K562 (cell line): ENCODE data around the gene ACY1. TPM values are rescaled to one million over a fixed set of nuclear protein-coding genes. Genes with fewer than 3 reads are reported as not detected.

Experiments used
- E2F4 ChIP-seq: sonication (generic); formaldehyde crosslinking; IDR thresholded peaks from 2 replicates; pipeline ENCODE4 v1.8.0; 2022; ENCODE audit warnings: mild to moderate bottlenecking, low read depth, missing genetic modification reagents
- EGR1 ChIP-seq: fragments of 450-650 bp; conservative IDR thresholded peaks from 2 replicates; pipeline ENCODE4 v1.6.1; 2017; ENCODE audit warnings: mild to moderate bottlenecking
- FOXP1 ChIP-seq: sonication (generic); formaldehyde crosslinking; IDR thresholded peaks from 2 replicates; pipeline ENCODE4 v1.8.0; 2022; ENCODE audit warnings: mild to moderate bottlenecking, missing genetic modification reagents
- MEF2A ChIP-seq: IDR thresholded peaks from 2 replicates; pipeline ENCODE4 v1.6.1; 2011; ENCODE audit warnings: low read depth, mild to moderate bottlenecking, low read length, moderate library complexity; ENCODE audit not compliant: control insufficient read depth
- NFYB ChIP-seq: IDR thresholded peaks from 2 replicates; pipeline ENCODE4 v1.6.1; 2011; ENCODE audit warnings: mild to moderate bottlenecking, moderate library complexity; ENCODE audit not compliant: insufficient read length; ENCODE audit errors: extremely low read depth
- NKRF ChIP-seq: fragments of 450-650 bp; IDR thresholded peaks from 2 replicates; pipeline ENCODE4 v1.6.1; 2016; ENCODE audit warnings: borderline replicate concordance
- PCBP2 ChIP-seq: fragments of 200-400 bp; formaldehyde crosslinking; IDR thresholded peaks from 2 replicates; pipeline ENCODE4 v1.6.1; 2018; ENCODE audit warnings: low read length, low read depth, mild to moderate bottlenecking, moderate library complexity; ENCODE audit not compliant: poor library complexity, severe bottlenecking
- RB1 ChIP-seq: fragments of 450-650 bp; IDR thresholded peaks from 2 replicates; pipeline ENCODE4 v1.6.1; 2017; ENCODE audit warnings: low read depth, mild to moderate bottlenecking
- RNF2 ChIP-seq: sonication (generic); IDR thresholded peaks from 2 replicates; pipeline ENCODE4 v1.6.1; 2016
- STAG1 ChIP-seq: sonication (generic); formaldehyde crosslinking; IDR thresholded peaks from 2 replicates; pipeline ENCODE4 v1.5.0; 2020; ENCODE audit warnings: missing genetic modification reagents, borderline replicate concordance
- ZNF280A ChIP-seq: fragments of 450-650 bp; IDR thresholded peaks from 2 replicates; pipeline ENCODE4 v1.6.1; 2018; ENCODE audit warnings: mild to moderate bottlenecking, low read depth; ENCODE audit not compliant: partially characterized antibody
- ZNF316 ChIP-seq: fragments of 450-650 bp; IDR thresholded peaks from 2 replicates; pipeline ENCODE4 v1.6.1; 2016
- ZNF518B ChIP-seq: fragments of 250-450 bp; sonication (Bioruptor Pico); IDR thresholded peaks from 2 replicates; pipeline ENCODE4 v1.5.0; 2021; ENCODE audit warnings: mild to moderate bottlenecking, moderate library complexity
- polyA plus RNA-seq, 8 experiments: library from polyadenylated mRNA; depleted of rRNA in 4 of 8; stranded (reverse) in 5 of 8; unstranded in 3 of 8; fragments of >200 nt; fragmentation: Nextera tagmentation in 2 of 8; fragmentation: Illumina TruSeq in 1 of 8; extraction: Ambion mirVana in 2 of 8; extraction: Trizol in 1 of 8; gene quantifications; 2 replicates each; pipeline versions ENCODE4 v1.2.1 to v1.2.3, GENCODE V29; 2011 to 2014; ENCODE audit warnings: inconsistent platforms in 1 of 8, missing spikeins in 1 of 8
- total RNA-seq, 7 experiments: library from RNA; depleted of rRNA in 6 of 7; stranded (reverse); fragments of >200 nt in 6 of 7; fragmentation: Illumina TruSeq in 2 of 7; extraction: Trizol in 2 of 7; gene quantifications; 2 replicates each; pipeline versions ENCODE4 v1.2.1 to v1.2.3, GENCODE V29; 2011 to 2021; ENCODE audit warnings: low replicate concordance in 1 of 7
- TF ChIP-seq, protein P1 (sequence below): conservative IDR thresholded peaks from 2 replicates; pipeline ENCODE4 v1.6.1; 2011; ENCODE audit warnings: low read depth, mild to moderate bottlenecking, low read length; ENCODE audit not compliant: control insufficient read depth
- TF ChIP-seq, protein P2 (sequence below): IDR thresholded peaks from 2 replicates; pipeline ENCODE4 v1.6.1; 2012; ENCODE audit warnings: low read depth, low read length, improper control_type of control experiment, borderline replicate concordance

The ACY1 gene
- total and polyA plus RNA-seq, 9 of the 15 experiments (the other 6 are each of a cell fraction or from before 2014, with no cell fraction given) = 70.7 to 195 (median 123) TPM

GRCh38 chr3:51941798-51942602 is 41.3 kb upstream of the ACY1 start, which contains the start of the genes PARP3 and RRP9 (continued):
- TF ChIP-seq MEF2A = no peak
- no peak for TF ChIP-seq ZNF316
- 0 out of 2 replicates have a peak, but pooled peaks have one; percentile 41 for TF ChIP-seq RNF2
- TF ChIP-seq NKRF = peak; percentile 98
- TF ChIP-seq FOXP1 = no peak
- TF ChIP-seq, protein P1, sequence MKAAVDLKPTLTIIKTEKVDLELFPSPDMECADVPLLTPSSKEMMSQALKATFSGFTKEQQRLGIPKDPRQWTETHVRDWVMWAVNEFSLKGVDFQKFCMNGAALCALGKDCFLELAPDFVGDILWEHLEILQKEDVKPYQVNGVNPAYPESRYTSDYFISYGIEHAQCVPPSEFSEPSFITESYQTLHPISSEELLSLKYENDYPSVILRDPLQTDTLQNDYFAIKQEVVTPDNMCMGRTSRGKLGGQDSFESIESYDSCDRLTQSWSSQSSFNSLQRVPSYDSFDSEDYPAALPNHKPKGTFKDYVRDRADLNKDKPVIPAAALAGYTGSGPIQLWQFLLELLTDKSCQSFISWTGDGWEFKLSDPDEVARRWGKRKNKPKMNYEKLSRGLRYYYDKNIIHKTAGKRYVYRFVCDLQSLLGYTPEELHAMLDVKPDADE = peak; percentile 80
- no peak for TF ChIP-seq EGR1
- no peak for TF ChIP-seq ZNF518B
- TF ChIP-seq RB1 = peak; percentile 80
- TF ChIP-seq E2F4 (CRISPR knock-in tag) = no peak
- no peak for TF ChIP-seq ZNF280A
- TF ChIP-seq PCBP2 = no peak
- TF ChIP-seq, protein P2, sequence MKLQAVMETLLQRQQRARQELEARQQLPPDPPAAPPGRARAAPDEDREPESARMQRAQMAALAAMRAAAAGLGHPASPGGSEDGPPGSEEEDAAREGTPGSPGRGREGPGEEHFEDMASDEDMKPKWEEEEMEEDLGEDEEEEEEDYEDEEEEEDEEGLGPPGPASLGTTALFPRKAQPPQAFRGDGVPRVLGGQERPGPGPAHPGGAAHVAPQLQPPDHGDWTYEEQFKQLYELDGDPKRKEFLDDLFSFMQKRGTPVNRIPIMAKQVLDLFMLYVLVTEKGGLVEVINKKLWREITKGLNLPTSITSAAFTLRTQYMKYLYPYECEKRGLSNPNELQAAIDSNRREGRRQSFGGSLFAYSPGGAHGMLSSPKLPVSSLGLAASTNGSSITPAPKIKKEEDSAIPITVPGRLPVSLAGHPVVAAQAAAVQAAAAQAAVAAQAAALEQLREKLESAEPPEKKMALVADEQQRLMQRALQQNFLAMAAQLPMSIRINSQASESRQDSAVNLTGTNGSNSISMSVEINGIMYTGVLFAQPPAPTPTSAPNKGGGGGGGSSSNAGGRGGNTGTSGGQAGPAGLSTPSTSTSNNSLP = no peak
- peak; percentile 49; the same call in 1 of the 2 replicates for TF ChIP-seq STAG1 (CRISPR knock-in tag)
- TF ChIP-seq NFYB = peak; percentile 71
